ENCODE data around the gene SLC39A11. TPM values are rescaled to one million over a fixed set of nuclear protein-coding genes. Genes with fewer than 3 reads are reported as not detected.
"Not testable (repeated sequence)": the region's sequence is repeated elsewhere in the genome, so short reads cannot be mapped to it uniquely, and the experiment has no call there.

SLC39A11 gene
- total RNA-seq, 1 experiment from 2014 or later = 18.6 TPM

GRCh38 chr17:72900654-72900971 lies 191.9 kb downstream of the SLC39A11 start:
- TF ChIP-seq CTCF (conservative IDR thresholded peaks at IDR 0.05; ENCODE audit: low read depth, low read length) = no peak
- no peak for TF ChIP-seq EZH2 (IDR thresholded peaks at IDR 0.05; ENCODE audit: borderline replicate concordance, low read depth, low read length, poor library complexity, severe bottlenecking)
- H3K27me3 ChIP-seq (replicated peaks; ENCODE audit: insufficient read depth, low read depth, low read length, poor library complexity) = no peaks in the 10 kb centered on the region
- H3K4me3 ChIP-seq (ENCODE audit: low read depth, low read length, poor library complexity, severe bottlenecking) = no peak overlapping the region
- DNase-seq (ENCODE audit: low spot score) = no peak
- BruUV-seq (replicated peaks) = no TSS peak
- no peaks in the 10 kb centered on the region for H3K4me1 ChIP-seq (ENCODE audit: insufficient read depth, low read length, poor library complexity, severe bottlenecking)
- H3K36me3 ChIP-seq (ENCODE audit: insufficient read depth, low read length, poor library complexity, severe bottlenecking) = no peaks in the 10 kb centered on the region
- POLR2A ChIA-PET (ENCODE audit: low non-redundant PET) = no interaction called here
- no peak overlapping the region for H3K27ac ChIP-seq (ENCODE audit: low read depth, low read length, poor library complexity, severe bottlenecking)
- intact Hi-C loops (cut with micrococcal nuclease; ENCODE audit: unreplicated experiment) = no loop called here
- CTCF ChIA-PET = no interaction called here
- H3K9me3 ChIP-seq (ENCODE audit: low read depth, low read length, poor library complexity, severe bottlenecking) = no peaks in the 10 kb centered on the region

DNA sequence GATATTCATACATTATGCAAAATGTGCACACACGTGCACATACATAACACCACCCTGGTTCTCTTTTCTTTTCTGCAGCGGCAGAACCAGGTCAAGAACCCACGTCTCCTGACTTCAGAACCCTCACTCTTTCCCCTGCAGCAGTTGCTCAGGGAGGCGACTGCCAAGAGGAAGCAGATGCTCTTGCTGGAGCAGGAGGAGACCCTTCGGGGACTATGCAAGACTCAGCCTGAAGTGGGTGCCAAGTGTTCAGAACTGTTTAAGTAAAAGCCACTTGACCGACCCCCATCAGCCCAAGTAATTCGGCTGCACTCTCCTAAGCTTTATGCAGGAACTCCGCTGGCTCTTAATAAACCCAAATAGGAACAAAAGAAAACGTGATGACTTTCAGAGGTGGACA lies 193.8 kb downstream of the SLC39A11 start:
- Histone ChIP-seq H3K9me3 (ENCODE audit: low read depth, low read length, poor library complexity, severe bottlenecking) (no peaks in the 10 kb centered on the region), H3K36me3 (ENCODE audit: insufficient read depth, low read length, poor library complexity, severe bottlenecking) (no peaks in the 10 kb centered on the region), H3K4me1 (ENCODE audit: insufficient read depth, low read length, poor library complexity, severe bottlenecking) (no peaks in the 10 kb centered on the region), H3K27me3 (replicated peaks; ENCODE audit: insufficient read depth, low read depth, low read length, poor library complexity) (no peaks in the 10 kb centered on the region), H3K27ac (ENCODE audit: low read depth, low read length, poor library complexity, severe bottlenecking) (no peak overlapping the region), H3K4me3 (ENCODE audit: low read depth, low read length, poor library complexity, severe bottlenecking) (no peak overlapping the region)
- intact Hi-C loops (cut with micrococcal nuclease; ENCODE audit: unreplicated experiment) = no loop called here
- ChIA-PET CTCF (no interaction called here), POLR2A (ENCODE audit: low non-redundant PET) (no interaction called here)
- DNase-seq (ENCODE audit: low spot score) = no peak
- TF ChIP-seq CTCF (conservative IDR thresholded peaks at IDR 0.05; ENCODE audit: low read depth, low read length) (no peak), EZH2 (IDR thresholded peaks at IDR 0.05; ENCODE audit: borderline replicate concordance, low read depth, low read length, poor library complexity, severe bottlenecking) (no peak)
- BruUV-seq (replicated peaks) = no TSS peak

DNA sequence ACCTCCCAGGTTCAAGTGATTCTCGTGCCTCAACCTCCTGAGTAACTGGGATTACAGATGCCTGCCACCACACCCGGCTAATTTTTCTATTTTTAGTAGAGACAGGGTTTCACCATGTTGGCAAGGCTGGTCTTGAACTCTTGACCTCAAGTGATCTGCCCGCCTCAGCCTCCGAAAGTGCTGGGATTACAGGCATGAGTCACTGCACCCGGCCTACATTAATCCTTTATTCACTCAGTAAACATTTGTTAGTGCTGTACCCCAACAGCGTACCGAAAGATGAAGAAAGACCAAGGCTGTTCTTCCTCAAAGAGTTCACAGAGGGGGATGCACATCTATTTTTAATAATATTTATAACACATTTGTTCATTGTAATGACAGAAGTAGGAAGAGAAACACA lies 196.2 kb downstream of the SLC39A11 start:
- H3K4me1 ChIP-seq (ENCODE audit: insufficient read depth, low read length, poor library complexity, severe bottlenecking); BruUV-seq (replicated peaks); H3K27ac ChIP-seq (ENCODE audit: low read depth, low read length, poor library complexity, severe bottlenecking); DNase-seq (ENCODE audit: low spot score); intact Hi-C loops (cut with micrococcal nuclease; ENCODE audit: unreplicated experiment); CTCF ChIA-PET; H3K4me3 ChIP-seq (ENCODE audit: low read depth, low read length, poor library complexity, severe bottlenecking); H3K9me3 ChIP-seq (ENCODE audit: low read depth, low read length, poor library complexity, severe bottlenecking); POLR2A ChIA-PET (ENCODE audit: low non-redundant PET); H3K36me3 ChIP-seq (ENCODE audit: insufficient read depth, low read length, poor library complexity, severe bottlenecking); H3K27me3 ChIP-seq (replicated peaks; ENCODE audit: insufficient read depth, low read depth, low read length, poor library complexity): not testable (repeated sequence)

DNA sequence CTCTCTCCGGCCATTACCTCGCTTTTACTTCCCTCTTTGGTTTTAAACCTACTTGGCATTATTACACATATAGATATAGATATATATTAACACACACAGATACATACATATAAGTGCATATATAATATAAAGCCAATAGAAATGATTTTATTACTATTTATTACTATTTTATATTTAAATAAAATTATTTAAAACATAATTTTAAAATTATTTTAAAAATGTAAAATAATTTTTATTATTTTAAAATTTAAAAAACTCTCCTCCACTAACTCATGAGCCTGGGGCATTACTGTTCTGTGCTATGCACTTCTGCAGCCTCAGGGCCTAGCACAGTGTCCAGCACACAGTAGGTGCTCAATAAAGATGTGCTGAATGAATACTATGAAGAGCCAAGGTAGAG lies 200.9 kb downstream of the SLC39A11 start:
- BruUV-seq (replicated peaks) = no TSS peak
- CTCF ChIA-PET = no interaction called here
- Histone ChIP-seq H3K36me3 (ENCODE audit: insufficient read depth, low read length, poor library complexity, severe bottlenecking) (no peaks in the 10 kb centered on the region), H3K27me3 (replicated peaks; ENCODE audit: insufficient read depth, low read depth, low read length, poor library complexity) (no peaks in the 10 kb centered on the region), H3K27ac (ENCODE audit: low read depth, low read length, poor library complexity, severe bottlenecking) (no peak overlapping the region), H3K4me3 (ENCODE audit: low read depth, low read length, poor library complexity, severe bottlenecking) (no peak overlapping the region), H3K4me1 (ENCODE audit: insufficient read depth, low read length, poor library complexity, severe bottlenecking) (no peaks in the 10 kb centered on the region), H3K9me3 (ENCODE audit: low read depth, low read length, poor library complexity, severe bottlenecking) (no peaks in the 10 kb centered on the region)
- DNase-seq (ENCODE audit: low spot score) = no peak
- intact Hi-C loops (cut with micrococcal nuclease; ENCODE audit: unreplicated experiment) = no loop called here
- no peak for TF ChIP-seq EZH2 (IDR thresholded peaks at IDR 0.05; ENCODE audit: borderline replicate concordance, low read depth, low read length, poor library complexity, severe bottlenecking)
- no peak for TF ChIP-seq CTCF (conservative IDR thresholded peaks at IDR 0.05; ENCODE audit: low read depth, low read length)
- POLR2A ChIA-PET (ENCODE audit: low non-redundant PET) = no interaction called here
